SIG-M5 (cell line): Measurements from ENCODE around the gene KRTAP4-5.
"Not testable (repeated sequence)": the region's sequence is repeated elsewhere in the genome, so short reads cannot be mapped to it uniquely, and the experiment has no call there.

Experiments used
- DNase-seq: peaks from one replicate; lab custom pipeline; 2025; lab: John Stamatoyannopoulos, UW

The KRTAP4-5 gene

GRCh38 chr17:41149652-41149985 is at the start of gene KRTAP4-5:
TSS of gene KRTAP4-5 (minus strand) at chr17:41149825. CDS start at chr17:41149767, 58 bp downstream.
- no peak for DNase-seq

GRCh38 chr17:41196068-41196467 is 46.4 kb upstream of the KRTAP4-5 start:
- DNase-seq: no peak

- no peak for DNase-seq
Observed at GRCh38 chr17:41190328-41190727, 40.7 kb upstream of the KRTAP4-5 start.

GRCh38 chr17:41189837-41190318 is 40.3 kb upstream of the KRTAP4-5 start, which contains the start of gene KRTAP9-1:
TSS of gene KRTAP9-1 (plus strand) at chr17:41189887. CDS start at chr17:41189887, 0 bp downstream.
- not testable (repeated sequence) for DNase-seq

- no peak for DNase-seq
Observed at GRCh38 chr17:41186872-41187271, 37.2 kb upstream of the KRTAP4-5 start.

- DNase-seq: no peak
Observed at GRCh38 chr17:41185001-41185400, 35.4 kb upstream of the KRTAP4-5 start.

- DNase-seq: no peak
Observed at GRCh38 chr17:41184480-41184961, 34.9 kb upstream of the KRTAP4-5 start, which contains the start of gene KRTAP4-1. TSS of gene KRTAP4-1 (minus strand) at chr17:41184911. CDS start at chr17:41184854, 57 bp downstream.

GRCh38 chr17:41178843-41179616 is 29.4 kb upstream of the KRTAP4-5 start:
- no peak for DNase-seq

- no peak for DNase-seq
Observed at GRCh38 chr17:41178341-41178740, 28.7 kb upstream of the KRTAP4-5 start.

- DNase-seq: no peak
Observed at GRCh38 chr17:41177727-41178271, 28.2 kb upstream of the KRTAP4-5 start, which contains the start of gene KRTAP4-2. TSS of gene KRTAP4-2 (minus strand) at chr17:41178221. CDS start at chr17:41178164, 57 bp downstream.

GRCh38 chr17:41176744-41177387 is 27.2 kb upstream of the KRTAP4-5 start:
- DNase-seq: no peak

GRCh38 chr17:41171886-41172285 is 22.3 kb upstream of the KRTAP4-5 start:
- DNase-seq: no peak

- DNase-seq: no peak
Observed at GRCh38 chr17:41168121-41168520, 18.5 kb upstream of the KRTAP4-5 start, which contains the start of gene KRTAP4-3. TSS of gene KRTAP4-3 (minus strand) at chr17:41168221. CDS start at chr17:41168172, 49 bp downstream.

GRCh38 chr17:41167561-41167960 is 17.9 kb upstream of the KRTAP4-5 start:
- no peak for DNase-seq

- DNase-seq: no peak
Observed at GRCh38 chr17:41163828-41164227, 14.2 kb upstream of the KRTAP4-5 start.

- no peak for DNase-seq
Observed at GRCh38 chr17:41160648-41161047, 11.0 kb upstream of the KRTAP4-5 start, which contains the start of gene KRTAP4-4. TSS of gene KRTAP4-4 (minus strand) at chr17:41160748. CDS start at chr17:41160691, 57 bp downstream.

GRCh38 chr17:41160190-41160589 is 10.6 kb upstream of the KRTAP4-5 start:
- not testable (repeated sequence) for DNase-seq

GRCh38 chr17:41153856-41154255 is 4.2 kb upstream of the KRTAP4-5 start:
- no peak for DNase-seq

GRCh38 chr17:41151525-41151924 is 1.9 kb upstream of the KRTAP4-5 start:
- no peak for DNase-seq

- no peak for DNase-seq
Observed at GRCh38 chr17:41150026-41150425, 401 bp upstream of the KRTAP4-5 start.

GRCh38 chr17:41148971-41149651 is 514 bp downstream of the KRTAP4-5 start:
- DNase-seq: not testable (repeated sequence)
